GM21367 (cell line): ENCODE results near the gene C4orf50.

Experiments
- ATAC-seq: cut with Tn5 transposase; IDR thresholded peaks from one replicate; pipeline ENCODE4 v1.9.1; 2021; ENCODE audit not compliant: unreplicated experiment

C4orf50 gene

GRCh38 chr4:5973033-5973432, 45.2 kb downstream of the C4orf50 start:
- ATAC-seq, result no peak

DNA sequence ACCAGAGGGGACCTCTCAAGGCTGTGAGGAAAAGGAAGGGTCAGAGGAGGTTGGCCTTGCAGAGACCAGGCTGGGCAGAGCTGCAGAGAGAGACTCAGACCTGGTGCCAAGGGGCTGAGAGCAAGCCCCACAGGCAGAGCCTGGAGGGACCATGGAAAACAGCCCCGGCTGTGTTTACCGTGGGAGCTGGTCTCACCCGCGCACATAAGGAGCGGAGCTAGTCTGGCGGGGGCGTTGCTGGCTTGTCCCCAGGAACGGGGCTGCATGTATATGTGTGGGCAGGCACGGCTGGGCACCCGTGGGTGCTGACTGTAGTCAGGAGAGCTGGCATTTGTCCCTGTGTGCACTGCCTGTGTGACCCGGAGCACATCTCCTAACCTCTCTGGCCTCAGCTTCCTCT, 45.7 kb downstream of the C4orf50 start:
- ATAC-seq, result no peak

GRCh38 chr4:5971078-5971450, 47.2 kb downstream of the C4orf50 start:
- no peak for ATAC-seq

GRCh38 chr4:5970381-5971077, 47.7 kb downstream of the C4orf50 start:
- no peak for ATAC-seq

GRCh38 chr4:5969777-5970176, 48.5 kb downstream of the C4orf50 start:
- ATAC-seq, result no peak

- no peak for ATAC-seq
Observed at GRCh38 chr4:5969336-5969735, 48.9 kb downstream of the C4orf50 start.

- ATAC-seq, result no peak
Observed at GRCh38 chr4:5968246-5968645, 50.0 kb downstream of the C4orf50 start.

DNA sequence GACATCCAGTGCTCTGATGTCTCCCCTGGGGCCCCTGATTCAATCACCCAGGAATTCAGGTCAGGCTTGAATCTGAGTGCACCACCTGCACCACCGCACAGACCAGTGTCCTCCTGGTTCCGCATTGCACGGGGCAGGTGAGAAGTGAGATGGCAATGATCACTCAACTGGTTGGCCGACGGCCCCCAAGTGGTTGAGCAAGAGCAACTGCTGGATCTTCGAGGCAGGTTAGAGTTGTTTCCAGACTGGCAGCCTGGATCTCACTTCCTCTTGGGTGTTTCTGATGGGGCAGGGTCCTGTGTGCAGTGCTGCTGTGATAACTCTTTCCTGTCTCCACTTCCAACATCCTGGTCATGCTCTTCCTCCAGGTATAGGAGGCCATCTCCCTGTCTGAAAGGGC, 50.4 kb downstream of the C4orf50 start:
- no peak for ATAC-seq

GRCh38 chr4:5965225-5965624, 53.0 kb downstream of the C4orf50 start:
- ATAC-seq, result no peak

- no peak for ATAC-seq
Observed at GRCh38 chr4:5964030-5964429, 54.2 kb downstream of the C4orf50 start.

DNA sequence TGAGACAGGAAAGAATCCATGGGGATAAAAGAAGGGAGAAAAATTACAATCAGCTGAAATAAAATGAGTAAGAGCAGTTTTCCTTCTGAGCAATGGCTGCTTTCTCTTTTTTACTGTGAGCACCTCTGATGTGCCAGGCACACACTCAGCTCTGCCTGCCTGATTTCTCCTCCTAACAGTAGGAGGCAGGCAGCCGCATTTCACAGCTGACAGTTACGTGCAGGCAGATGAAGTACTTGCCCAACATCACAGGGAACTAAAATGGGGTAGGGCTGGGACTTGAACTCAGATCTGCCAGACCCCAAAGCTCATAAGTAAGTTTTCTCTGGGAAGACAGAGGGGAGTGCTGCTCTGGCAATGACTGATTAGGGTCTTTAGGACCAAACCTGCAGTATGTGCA, 54.6 kb downstream of the C4orf50 start:
- no peak for ATAC-seq

DNA sequence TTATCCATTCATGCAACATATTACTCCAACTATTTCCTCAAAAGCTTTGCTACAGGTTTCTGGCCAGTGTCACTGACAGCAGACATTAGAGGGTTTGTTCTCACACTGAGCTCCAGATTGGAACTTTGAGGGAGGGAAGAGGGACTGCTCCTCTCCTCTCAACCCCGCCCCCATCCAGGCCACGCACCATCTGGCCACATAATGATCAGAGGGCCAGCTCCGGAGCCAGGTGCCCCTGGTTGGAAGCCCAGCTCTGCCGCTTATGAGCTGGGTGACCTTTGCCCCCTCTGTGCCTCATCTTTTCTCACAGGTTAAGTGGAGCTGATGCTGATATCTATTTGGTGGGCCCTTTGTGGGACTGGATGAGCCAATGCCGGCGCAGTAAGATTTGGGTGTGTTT, 55.8 kb downstream of the C4orf50 start:
- no peak for ATAC-seq

DNA sequence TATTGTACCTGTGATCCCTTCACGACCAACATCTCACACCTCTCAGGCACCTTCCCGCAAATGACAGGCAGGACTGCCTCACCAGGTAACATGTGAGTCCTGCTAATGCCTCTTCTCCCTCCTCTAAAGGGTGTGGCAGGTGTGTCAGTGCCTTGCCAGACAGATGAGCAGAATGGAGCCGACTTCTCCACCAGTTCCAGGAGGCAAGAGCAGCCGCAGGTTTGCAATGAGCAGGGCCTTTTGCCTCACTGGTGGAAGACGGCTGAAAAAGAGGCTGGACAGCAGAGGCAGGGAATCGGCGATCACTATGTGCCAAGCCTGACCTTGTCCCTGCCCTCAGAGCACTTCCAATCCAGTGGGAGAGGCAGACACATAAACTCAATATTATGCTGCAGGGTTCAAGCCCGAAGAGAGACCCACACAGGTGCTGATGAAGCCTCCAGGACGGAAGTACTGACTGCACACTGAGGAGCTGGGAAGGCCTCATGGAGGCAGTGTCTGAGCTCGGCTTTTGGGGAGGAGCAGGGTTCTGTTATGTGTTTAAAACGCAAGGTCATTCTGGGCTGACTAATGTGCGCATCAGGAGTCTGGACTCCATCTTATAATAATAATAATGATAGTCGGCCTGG, 57.9 kb downstream of the C4orf50 start:
- no peak for ATAC-seq

- ATAC-seq, result no peak
Observed at GRCh38 chr4:5959211-5959982, 58.8 kb downstream of the C4orf50 start.

GRCh38 chr4:5958199-5958735, 60.0 kb downstream of the C4orf50 start:
- ATAC-seq, result no peak

GRCh38 chr4:5957076-5957475, 61.2 kb downstream of the C4orf50 start:
- no peak for ATAC-seq

DNA sequence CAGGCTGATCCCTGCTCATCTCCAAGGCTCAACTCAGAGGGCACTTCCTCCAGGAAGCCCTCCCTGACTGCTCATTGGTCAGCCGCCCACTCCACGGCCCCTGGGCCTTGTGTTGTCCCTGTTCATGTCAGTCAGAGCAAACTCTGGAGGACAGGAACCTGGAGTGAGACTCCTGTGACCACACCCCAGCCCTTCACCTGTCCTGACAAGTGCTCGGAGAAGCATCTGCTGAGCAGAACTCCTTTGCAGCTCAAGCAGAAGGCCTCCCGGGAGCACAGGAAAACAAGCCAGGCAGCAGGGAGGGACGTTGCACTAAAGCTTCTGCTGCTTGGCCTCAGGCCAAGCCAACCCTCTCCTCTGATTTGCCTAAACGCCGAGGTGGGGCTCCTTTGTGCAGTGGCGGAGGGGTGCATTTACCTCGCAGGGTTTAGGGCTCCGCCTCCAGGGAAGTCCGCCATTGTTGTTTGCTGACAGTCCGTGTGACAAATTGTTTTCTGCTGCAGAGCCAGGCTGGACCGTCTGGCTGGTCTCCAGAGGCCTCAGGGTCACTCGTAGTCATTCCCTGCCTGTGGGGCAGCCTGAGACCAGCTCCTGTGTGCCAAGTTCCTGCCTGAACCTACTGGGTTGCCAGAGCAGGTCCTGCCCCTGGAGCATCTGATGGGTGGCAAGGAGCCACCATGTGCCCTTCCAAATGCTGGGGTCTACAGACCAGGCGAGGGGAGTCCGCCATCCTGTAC, 61.8 kb downstream of the C4orf50 start:
- no peak for ATAC-seq

DNA sequence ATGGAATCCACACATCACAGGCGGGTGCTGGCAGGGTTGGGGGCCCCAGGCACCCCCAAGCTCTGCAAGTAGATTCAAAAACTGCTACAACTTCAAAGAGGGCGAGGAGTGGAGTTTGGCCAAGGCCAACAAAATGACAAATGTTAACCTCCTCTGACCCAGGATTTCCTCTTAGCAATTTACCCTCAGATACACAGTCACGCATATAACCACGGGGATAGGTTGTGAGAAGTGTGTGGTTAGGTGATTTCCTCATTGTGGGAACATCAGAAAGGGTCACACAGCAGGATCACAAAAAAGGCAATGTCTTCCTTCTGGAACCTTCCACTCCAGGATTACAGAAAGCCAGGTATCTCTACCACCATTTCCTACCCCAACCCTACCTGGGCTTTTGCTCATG, 62.4 kb downstream of the C4orf50 start:
- no peak for ATAC-seq

- no peak for ATAC-seq
Observed at GRCh38 chr4:5955201-5955821, 62.9 kb downstream of the C4orf50 start.

GRCh38 chr4:5954056-5954760, 64.0 kb downstream of the C4orf50 start:
- ATAC-seq, result no peak
